Vagina (tissue), 2 donors: ENCODE data around the gene SLC6A1. TPM values are rescaled to one million over a fixed set of nuclear protein-coding genes. Genes with fewer than 3 reads are reported as not detected.
A peak's percentile ranks its signal among the peaks of the same experiment; 100 is the strongest.

Source experiments
- DNase-seq, 2 donors: peaks; one replicate each; pipeline ENCODE4 v3.0.0-alpha.2; 2017; ENCODE audit errors: extremely low spot score in 2 of 2
- H3K27ac ChIP-seq: fragments of 200-600 bp; sonication (generic); one replicate; pipeline ENCODE4 v1.5.1; 2019
- H3K27me3 ChIP-seq: fragments of 200-600 bp; sonication (generic); one replicate; pipeline ENCODE4 v1.5.1; 2019
- H3K36me3 ChIP-seq, 2 donors: fragments of 200-600 bp; sonication (generic); one replicate each; pipeline ENCODE4 v1.5.1; 2017 to 2019
- H3K4me1 ChIP-seq: fragments of 200-600 bp; sonication (generic); one replicate; pipeline ENCODE4 v1.5.1; 2019
- H3K4me3 ChIP-seq, 2 donors: fragments of 200-600 bp; sonication (generic); 1 replicate in 1 of 2; 2 replicates in 1 of 2; pipeline ENCODE4 v1.5.1; 2016 to 2019
- H3K9me3 ChIP-seq: fragments of 200-600 bp; sonication (generic); one replicate; pipeline ENCODE4 v1.5.1; 2019
- POLR2A ChIP-seq, 2 donors: fragments of 450-650 bp; IDR thresholded peaks; one replicate each; pipeline ENCODE4 v1.6.1; 2017; ENCODE audit warnings: antibody characterized with exemption in 2 of 2, mild to moderate bottlenecking in 2 of 2, moderate library complexity in 2 of 2
- POLR2AphosphoS5 ChIP-seq, 2 donors: sonication (generic); formaldehyde crosslinking; IDR thresholded peaks; one replicate each; pipeline ENCODE4 v1.9.0; 2017; ENCODE audit warnings: antibody characterized with exemption in 2 of 2, mild to moderate bottlenecking in 2 of 2, low read depth in 1 of 2; ENCODE audit not compliant: insufficient read depth in 1 of 2
- intact Hi-C: fragments of 100-400 bp; cut with DNase I; formaldehyde crosslinking; loops from one replicate; pipeline ENCODE4 v1.15.1; 2023
- total RNA-seq: library from RNA; depleted of rRNA; stranded (reverse); fragments of >200 nt; gene quantifications from one replicate; pipeline ENCODE4 v1.2.3, GENCODE V29; 2016
- TF ChIP-seq, protein P1 (sequence below), 3 experiments: fragments of 450-650 bp in 2 of 3; fragments of 200-600 bp in 1 of 3; sonication (generic) in 1 of 3; IDR thresholded peaks; one replicate each; pipeline ENCODE4 v1.5.1; 2017 to 2019; ENCODE audit warnings: antibody characterized with exemption in 3 of 3, mild to moderate bottlenecking in 2 of 3, moderate library complexity in 2 of 3

The SLC6A1 gene
- total RNA-seq, 1 donor from 2014 or later = 2.0 TPM

DNA sequence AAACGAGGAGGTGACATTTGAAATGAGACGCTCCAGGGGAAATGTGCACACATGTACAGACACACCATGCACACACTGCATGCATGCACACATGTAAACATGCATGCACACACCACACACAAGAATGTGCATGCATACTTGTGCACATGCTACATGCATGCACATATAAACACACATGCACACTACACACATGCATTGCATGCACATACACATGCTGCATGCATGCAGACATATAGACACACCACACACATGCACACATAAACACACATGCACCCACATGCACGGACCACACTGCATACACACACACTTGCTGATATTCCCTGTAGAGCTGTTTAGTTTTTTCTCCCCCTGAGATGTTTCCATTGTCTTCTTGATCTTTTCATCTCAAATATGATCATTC lies 37.8 kb upstream of the SLC6A1 start:
- Histone ChIP-seq H3K9me3 (no peaks in the 10 kb centered on the region), H3K27me3 (no peaks in the 10 kb centered on the region), H3K27ac (no peak overlapping the region), H3K4me3 (no peak overlapping the region), H3K36me3 (no peaks in the 10 kb centered on the region), H3K4me1 (peaks cover 19% of the 10 kb centered on the region)
- DNase-seq = no peak
- no peak for TF ChIP-seq POLR2A (IDR thresholded peaks at IDR 0.05)
- TF ChIP-seq, protein P1, sequence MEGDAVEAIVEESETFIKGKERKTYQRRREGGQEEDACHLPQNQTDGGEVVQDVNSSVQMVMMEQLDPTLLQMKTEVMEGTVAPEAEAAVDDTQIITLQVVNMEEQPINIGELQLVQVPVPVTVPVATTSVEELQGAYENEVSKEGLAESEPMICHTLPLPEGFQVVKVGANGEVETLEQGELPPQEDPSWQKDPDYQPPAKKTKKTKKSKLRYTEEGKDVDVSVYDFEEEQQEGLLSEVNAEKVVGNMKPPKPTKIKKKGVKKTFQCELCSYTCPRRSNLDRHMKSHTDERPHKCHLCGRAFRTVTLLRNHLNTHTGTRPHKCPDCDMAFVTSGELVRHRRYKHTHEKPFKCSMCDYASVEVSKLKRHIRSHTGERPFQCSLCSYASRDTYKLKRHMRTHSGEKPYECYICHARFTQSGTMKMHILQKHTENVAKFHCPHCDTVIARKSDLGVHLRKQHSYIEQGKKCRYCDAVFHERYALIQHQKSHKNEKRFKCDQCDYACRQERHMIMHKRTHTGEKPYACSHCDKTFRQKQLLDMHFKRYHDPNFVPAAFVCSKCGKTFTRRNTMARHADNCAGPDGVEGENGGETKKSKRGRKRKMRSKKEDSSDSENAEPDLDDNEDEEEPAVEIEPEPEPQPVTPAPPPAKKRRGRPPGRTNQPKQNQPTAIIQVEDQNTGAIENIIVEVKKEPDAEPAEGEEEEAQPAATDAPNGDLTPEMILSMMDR (IDR thresholded peaks at IDR 0.05) = no peak
- TF ChIP-seq POLR2AphosphoS5 (IDR thresholded peaks at IDR 0.05; ENCODE audit: insufficient read depth in 1 of 2, low read depth in 1 of 2) = no peak
- intact Hi-C loops = no loop called here

DNA sequence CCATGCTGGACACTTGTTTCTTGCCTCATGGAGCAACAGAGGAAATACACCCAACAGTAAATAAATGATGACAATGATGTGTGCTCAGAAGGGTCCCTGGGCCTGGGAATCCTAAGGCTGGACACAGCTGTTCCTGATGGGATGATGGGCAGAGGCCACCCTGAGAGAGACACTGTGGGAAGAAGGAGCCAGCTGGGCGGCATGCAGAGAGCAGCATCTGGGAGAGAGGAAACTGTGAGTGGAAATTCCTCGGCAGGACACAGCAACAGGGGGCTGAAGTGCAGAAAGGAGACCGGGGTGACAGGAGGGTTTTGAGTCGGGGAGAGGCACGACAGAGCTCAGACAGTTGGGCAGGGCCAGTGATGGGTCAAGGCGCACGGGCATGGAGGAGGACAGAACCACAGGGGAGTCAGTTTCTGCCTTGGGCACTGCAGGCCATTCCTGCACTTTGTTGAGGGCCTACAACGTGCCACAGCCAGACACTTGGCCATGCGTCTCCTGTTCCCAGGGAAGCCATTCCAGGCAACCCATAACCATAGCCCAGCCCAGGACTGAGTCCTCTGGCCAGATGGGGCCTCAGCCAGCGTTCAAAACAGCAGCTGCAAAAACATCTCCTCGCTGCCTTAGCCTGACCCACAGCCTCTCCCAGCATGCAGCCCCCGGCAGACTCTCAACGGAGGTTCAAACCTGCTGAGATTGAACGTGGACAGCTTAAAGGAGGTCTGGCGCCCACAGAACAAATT lies 36.7 kb upstream of the SLC6A1 start:
- TF ChIP-seq POLR2A (IDR thresholded peaks at IDR 0.05) (no peak), POLR2AphosphoS5 (IDR thresholded peaks at IDR 0.05; ENCODE audit: insufficient read depth in 1 of 2, low read depth in 1 of 2) (no peak)
- TF ChIP-seq, protein P1 (IDR thresholded peaks at IDR 0.05) = no peak
- peaks cover 19% of the 10 kb centered on the region for H3K4me1 ChIP-seq
- no peaks in the 10 kb centered on the region for H3K9me3 ChIP-seq
- no peak for DNase-seq
- H3K27ac ChIP-seq = peak overlapping the region; percentile 30
- H3K4me3 ChIP-seq = no peak overlapping the region
- intact Hi-C loops = no loop called here
- no peaks in the 10 kb centered on the region for H3K27me3 ChIP-seq
- H3K36me3 ChIP-seq = no peaks in the 10 kb centered on the region

DNA sequence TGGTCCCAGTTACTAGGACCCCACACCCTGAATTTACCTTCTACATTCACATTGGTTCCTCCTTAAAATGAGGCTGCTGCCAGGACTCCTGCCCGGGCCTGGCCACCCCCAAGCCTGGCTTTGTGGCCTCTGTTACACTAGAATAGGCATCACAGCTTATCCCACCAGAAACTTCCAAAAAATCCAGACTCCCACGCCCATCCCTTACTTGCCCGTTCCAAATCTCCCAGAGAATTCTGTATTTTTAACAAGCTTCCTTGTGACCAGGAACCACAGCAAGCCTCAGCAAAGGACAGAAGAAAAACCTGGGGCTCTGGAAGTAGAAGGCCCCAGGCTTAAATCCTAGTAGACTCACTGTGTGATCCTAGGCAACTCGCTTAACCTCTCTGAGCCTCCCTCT lies 36.0 kb upstream of the SLC6A1 start:
- intact Hi-C loops = no loop called here
- Histone ChIP-seq H3K27me3 (no peaks in the 10 kb centered on the region), H3K4me1 (peaks cover 19% of the 10 kb centered on the region), H3K36me3 (no peaks in the 10 kb centered on the region), H3K4me3 (no peak overlapping the region), H3K27ac (peak overlapping the region; percentile 30), H3K9me3 (no peaks in the 10 kb centered on the region)
- no peak for TF ChIP-seq POLR2AphosphoS5 (IDR thresholded peaks at IDR 0.05; ENCODE audit: insufficient read depth in 1 of 2, low read depth in 1 of 2)
- TF ChIP-seq POLR2A (IDR thresholded peaks at IDR 0.05) = no peak
- TF ChIP-seq, protein P1 (IDR thresholded peaks at IDR 0.05) = no peak
- DNase-seq = no peak

DNA sequence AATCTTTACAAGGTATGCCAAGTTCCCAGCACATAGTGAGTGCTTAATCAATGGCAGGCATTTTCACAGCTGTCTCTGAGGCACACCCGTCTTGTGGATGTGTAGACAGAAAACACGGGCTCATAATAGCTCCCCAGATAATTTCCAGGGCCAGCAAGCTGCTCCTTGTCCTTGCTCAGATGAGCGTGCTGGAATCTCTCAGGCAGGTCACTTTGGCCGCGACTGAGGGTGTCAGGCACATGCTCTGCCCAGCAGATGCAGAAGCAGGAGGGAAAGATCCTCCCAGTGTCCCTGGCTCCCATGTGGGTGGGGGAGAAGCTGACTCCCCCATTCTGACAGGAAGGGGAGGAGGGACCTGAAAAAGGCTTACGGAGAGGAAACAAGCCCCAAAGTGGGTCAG lies 35.6 kb upstream of the SLC6A1 start:
- no peaks in the 10 kb centered on the region for H3K36me3 ChIP-seq
- H3K9me3 ChIP-seq = no peaks in the 10 kb centered on the region
- no peak overlapping the region for H3K4me3 ChIP-seq
- H3K4me1 ChIP-seq = peaks cover 19% of the 10 kb centered on the region
- H3K27me3 ChIP-seq = no peaks in the 10 kb centered on the region
- no peak for DNase-seq
- TF ChIP-seq, protein P1 (IDR thresholded peaks at IDR 0.05) = no peak
- TF ChIP-seq POLR2AphosphoS5 (IDR thresholded peaks at IDR 0.05; ENCODE audit: insufficient read depth in 1 of 2, low read depth in 1 of 2) = no peak
- TF ChIP-seq POLR2A (IDR thresholded peaks at IDR 0.05) = no peak
- peak overlapping the region; percentile 30 for H3K27ac ChIP-seq
- intact Hi-C loops = no loop called here

DNA sequence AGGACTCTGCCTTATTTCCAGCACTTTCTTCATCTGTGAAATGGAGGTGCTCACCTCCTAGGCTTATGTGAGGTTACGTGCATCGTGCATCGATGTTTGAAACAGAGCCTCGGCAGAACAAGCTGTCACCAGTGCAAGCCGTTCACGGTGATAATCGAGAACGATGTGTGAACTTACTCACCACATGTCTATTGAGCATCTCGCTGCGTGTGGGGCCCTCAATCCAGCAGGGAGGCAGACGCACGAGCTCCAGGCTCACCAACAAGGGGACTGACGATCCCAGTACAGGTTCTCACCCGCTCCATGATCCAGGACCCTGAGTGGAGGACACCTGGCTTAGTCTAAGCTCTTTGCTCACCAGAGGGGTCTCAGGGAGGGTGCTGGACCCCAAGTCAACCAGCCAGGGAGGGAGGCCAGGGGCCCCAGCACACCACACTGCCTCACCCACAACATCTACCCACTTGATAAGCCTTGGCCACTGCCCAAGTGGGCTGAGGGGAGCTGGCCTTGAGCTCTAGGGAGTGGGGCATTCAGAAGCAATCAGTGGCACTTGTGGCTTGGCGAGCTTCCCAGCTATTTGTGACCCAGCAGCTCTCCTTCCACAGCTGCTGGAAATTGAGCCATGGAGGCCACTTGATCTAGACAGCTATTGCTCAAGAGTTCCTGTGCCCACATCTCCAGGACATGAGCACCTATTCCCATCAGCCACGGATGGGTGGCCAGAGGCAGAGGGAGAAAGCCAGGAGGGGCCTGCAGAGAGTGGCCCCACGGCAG lies 34.4 kb upstream of the SLC6A1 start:
- no peaks in the 10 kb centered on the region for H3K9me3 ChIP-seq
- DNase-seq = no peak
- intact Hi-C loops = no loop called here
- no peaks in the 10 kb centered on the region for H3K27me3 ChIP-seq
- peaks cover 19% of the 10 kb centered on the region for H3K4me1 ChIP-seq
- TF ChIP-seq, protein P1 (IDR thresholded peaks at IDR 0.05) = no peak
- TF ChIP-seq POLR2AphosphoS5 (IDR thresholded peaks at IDR 0.05; ENCODE audit: insufficient read depth in 1 of 2, low read depth in 1 of 2) (no peak), POLR2A (IDR thresholded peaks at IDR 0.05) (no peak)
- H3K4me3 ChIP-seq = no peak overlapping the region
- no peak overlapping the region for H3K27ac ChIP-seq
- H3K36me3 ChIP-seq = no peaks in the 10 kb centered on the region
